ENCODE data around the gene RPL5.
"Not testable (repeated sequence)": the region's sequence is repeated elsewhere in the genome, so short reads cannot be mapped to it uniquely, and the experiment has no call there.

RPL5 gene

GRCh38 chr1:92831762-92832536, at the start of gene RPL5:
RPL5 (plus strand) TSS chr1:92832040; CDS start chr1:92832115, 75 bp downstream.
- H3K27me3 Mint-ChIP-seq: no peaks in the 10 kb centered on the region
- peaks cover 52% of the 10 kb centered on the region for H3K36me3 Mint-ChIP-seq (ENCODE audit: low read depth)
- H3K4me1 Mint-ChIP-seq (ENCODE audit: low read depth): peaks cover 40% of the 10 kb centered on the region
- H3K9me3 Mint-ChIP-seq: no peaks in the 10 kb centered on the region
- peak within 1 kb of the TSS; percentile 97 for H3K4me3 Mint-ChIP-seq
- H3K27ac Mint-ChIP-seq: peak within 1 kb of the TSS; percentile 100
- DNase-seq: peak; percentile 99

- not testable (repeated sequence) for H3K27ac Mint-ChIP-seq
- peaks cover 75% of the 10 kb centered on the region for H3K27me3 Mint-ChIP-seq
Observed at GRCh38 chr1:92783550-92783949, 48.3 kb upstream of the RPL5 start.

GRCh38 chr1:92784021-92784638, 47.7 kb upstream of the RPL5 start:
- Mint-ChIP-seq H3K4me1 (ENCODE audit: low read depth) (peaks cover 22% of the 10 kb centered on the region), H3K27ac (peak overlapping the region; percentile 68), H3K36me3 (ENCODE audit: low read depth) (no peaks in the 10 kb centered on the region), H3K27me3 (peaks cover 73% of the 10 kb centered on the region), H3K4me3 (peak overlapping the region; percentile 76), H3K9me3 (peaks cover 3% of the 10 kb centered on the region)
- peak; percentile 59 for DNase-seq

More at GRCh38 chr1:92783550-92783949, 48.3 kb upstream of the RPL5 start:
- H3K4me1 Mint-ChIP-seq (ENCODE audit: low read depth): peaks cover 22% of the 10 kb centered on the region
- H3K9me3 Mint-ChIP-seq; DNase-seq; H3K36me3 Mint-ChIP-seq (ENCODE audit: low read depth): not testable (repeated sequence)
- H3K4me3 Mint-ChIP-seq: peak overlapping the region; percentile 76

- DNase-seq: peak; percentile 81
- Mint-ChIP-seq H3K27me3 (peaks cover 74% of the 10 kb centered on the region), H3K4me1 (ENCODE audit: low read depth) (peaks cover 22% of the 10 kb centered on the region), H3K36me3 (ENCODE audit: low read depth) (no peaks in the 10 kb centered on the region), H3K4me3 (peak within 1 kb of the TSS; percentile 78), H3K9me3 (peaks cover 3% of the 10 kb centered on the region), H3K27ac (peak within 1 kb of the TSS; percentile 68)
Observed at GRCh38 chr1:92784639-92785500, 47.0 kb upstream of the RPL5 start, which contains the start of gene EVI5. EVI5 (minus strand) TSS chr1:92785108; CDS start chr1:92736546, 48,562 bp downstream.

GRCh38 chr1:92786111-92786901, 45.5 kb upstream of the RPL5 start:
- Mint-ChIP-seq H3K27ac (no peak overlapping the region), H3K4me3 (no peak overlapping the region), H3K9me3 (peaks cover 3% of the 10 kb centered on the region), H3K27me3 (peaks cover 72% of the 10 kb centered on the region), H3K4me1 (ENCODE audit: low read depth) (peaks cover 24% of the 10 kb centered on the region), H3K36me3 (ENCODE audit: low read depth) (no peaks in the 10 kb centered on the region)
- no peak for DNase-seq

- Mint-ChIP-seq H3K27ac (no peak overlapping the region), H3K27me3 (peaks cover 80% of the 10 kb centered on the region), H3K9me3 (peaks cover 3% of the 10 kb centered on the region), H3K36me3 (ENCODE audit: low read depth) (no peaks in the 10 kb centered on the region), H3K4me1 (ENCODE audit: low read depth) (peaks cover 9% of the 10 kb centered on the region), H3K4me3 (no peak overlapping the region)
- no peak for DNase-seq
Observed at GRCh38 chr1:92790081-92790480, 41.8 kb upstream of the RPL5 start.

- no peak for DNase-seq
- no peaks in the 10 kb centered on the region for H3K9me3 Mint-ChIP-seq
- no peak overlapping the region for H3K27ac Mint-ChIP-seq
- peaks cover 3% of the 10 kb centered on the region for H3K4me1 Mint-ChIP-seq (ENCODE audit: low read depth)
- no peak overlapping the region for H3K4me3 Mint-ChIP-seq
- peaks cover 76% of the 10 kb centered on the region for H3K27me3 Mint-ChIP-seq
- no peaks in the 10 kb centered on the region for H3K36me3 Mint-ChIP-seq (ENCODE audit: low read depth)
Observed at GRCh38 chr1:92790867-92791266, 41.0 kb upstream of the RPL5 start.

GRCh38 chr1:92791487-92792066, 40.3 kb upstream of the RPL5 start:
- DNase-seq: no peak
- H3K27me3 Mint-ChIP-seq: peaks cover 71% of the 10 kb centered on the region
- H3K4me1 Mint-ChIP-seq (ENCODE audit: low read depth): peaks cover 2% of the 10 kb centered on the region
- H3K36me3 Mint-ChIP-seq (ENCODE audit: low read depth): no peaks in the 10 kb centered on the region
- no peaks in the 10 kb centered on the region for H3K9me3 Mint-ChIP-seq
- no peak overlapping the region for H3K27ac Mint-ChIP-seq
- no peak overlapping the region for H3K4me3 Mint-ChIP-seq

GRCh38 chr1:92792340-92792782, 39.5 kb upstream of the RPL5 start:
- no peaks in the 10 kb centered on the region for H3K9me3 Mint-ChIP-seq
- H3K4me3 Mint-ChIP-seq: no peak overlapping the region
- H3K4me1 Mint-ChIP-seq (ENCODE audit: low read depth): peaks cover 2% of the 10 kb centered on the region
- H3K27me3 Mint-ChIP-seq: peaks cover 65% of the 10 kb centered on the region
- H3K36me3 Mint-ChIP-seq (ENCODE audit: low read depth): no peaks in the 10 kb centered on the region
- no peak for DNase-seq
- H3K27ac Mint-ChIP-seq: no peak overlapping the region

- Mint-ChIP-seq H3K9me3 (no peaks in the 10 kb centered on the region), H3K27ac (no peak overlapping the region), H3K4me1 (ENCODE audit: low read depth) (peaks cover 2% of the 10 kb centered on the region), H3K4me3 (no peak overlapping the region), H3K36me3 (ENCODE audit: low read depth) (no peaks in the 10 kb centered on the region), H3K27me3 (peaks cover 50% of the 10 kb centered on the region)
- no peak for DNase-seq
Observed at GRCh38 chr1:92795166-92795565, 36.7 kb upstream of the RPL5 start.

GRCh38 chr1:92797297-92797696, 34.5 kb upstream of the RPL5 start:
- H3K4me3 Mint-ChIP-seq: no peak overlapping the region
- peaks cover 35% of the 10 kb centered on the region for H3K27me3 Mint-ChIP-seq
- no peaks in the 10 kb centered on the region for H3K36me3 Mint-ChIP-seq (ENCODE audit: low read depth)
- H3K9me3 Mint-ChIP-seq: no peaks in the 10 kb centered on the region
- no peaks in the 10 kb centered on the region for H3K4me1 Mint-ChIP-seq (ENCODE audit: low read depth)
- DNase-seq: no peak
- H3K27ac Mint-ChIP-seq: no peak overlapping the region

GRCh38 chr1:92797961-92798360, 33.9 kb upstream of the RPL5 start:
- Mint-ChIP-seq H3K9me3 (no peaks in the 10 kb centered on the region), H3K27me3 (peaks cover 28% of the 10 kb centered on the region), H3K27ac (no peak overlapping the region), H3K4me1 (ENCODE audit: low read depth) (no peaks in the 10 kb centered on the region), H3K36me3 (ENCODE audit: low read depth) (no peaks in the 10 kb centered on the region), H3K4me3 (no peak overlapping the region)
- no peak for DNase-seq

- Mint-ChIP-seq H3K9me3 (no peaks in the 10 kb centered on the region), H3K4me3 (no peak overlapping the region), H3K27ac (no peak overlapping the region), H3K27me3 (peaks cover 4% of the 10 kb centered on the region), H3K36me3 (ENCODE audit: low read depth) (no peaks in the 10 kb centered on the region), H3K4me1 (ENCODE audit: low read depth) (peaks cover 4% of the 10 kb centered on the region)
- no peak for DNase-seq
Observed at GRCh38 chr1:92803140-92803887, 28.5 kb upstream of the RPL5 start.
